Stimulated activated CD4-positive, alpha-beta T cell treated with anti-CD3 and anti-CD28 coated beads, Interleukin-2, amount 100 ng/mL, for 4 hours (primary cell): ENCODE results near the gene MGAT5B.
A peak's percentile ranks its signal among the peaks of the same experiment; 100 is the strongest.
"Not testable (repeated sequence)": the region's sequence is repeated elsewhere in the genome, so short reads cannot be mapped to it uniquely, and the experiment has no call there.

Experiments
- DNase-seq: peaks from one replicate; pipeline ENCODE4 v3.0.0-alpha.2; 2020; ENCODE audit warnings: low read depth

Gene MGAT5B

DNA sequence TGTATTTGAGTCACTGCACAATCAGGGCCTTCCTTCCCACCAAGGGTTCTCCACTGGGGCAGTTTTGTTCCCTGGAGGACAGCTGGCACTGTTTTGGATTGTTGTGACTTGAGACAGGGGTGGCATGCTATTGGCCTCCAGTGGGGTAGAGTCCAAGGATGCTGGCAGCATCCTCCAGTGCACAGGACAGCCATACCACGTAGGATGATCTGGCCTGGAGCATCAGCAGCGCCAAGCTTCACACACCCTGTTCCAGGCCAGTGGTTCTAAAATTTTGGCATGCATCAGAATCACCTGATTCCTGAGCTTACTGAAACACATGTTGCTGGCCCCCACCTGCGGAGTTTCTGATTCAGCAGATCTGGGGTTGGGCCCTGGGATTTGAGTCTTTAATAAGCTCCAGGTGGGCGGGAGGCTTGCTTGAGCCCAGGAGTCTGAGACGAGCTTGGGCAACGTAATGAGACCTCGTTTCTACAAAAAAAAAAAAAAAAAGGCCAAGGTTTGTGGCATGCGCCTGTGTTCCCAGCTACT is 83.2 kb downstream of the MGAT5B start:
- DNase-seq, result no peak

DNA sequence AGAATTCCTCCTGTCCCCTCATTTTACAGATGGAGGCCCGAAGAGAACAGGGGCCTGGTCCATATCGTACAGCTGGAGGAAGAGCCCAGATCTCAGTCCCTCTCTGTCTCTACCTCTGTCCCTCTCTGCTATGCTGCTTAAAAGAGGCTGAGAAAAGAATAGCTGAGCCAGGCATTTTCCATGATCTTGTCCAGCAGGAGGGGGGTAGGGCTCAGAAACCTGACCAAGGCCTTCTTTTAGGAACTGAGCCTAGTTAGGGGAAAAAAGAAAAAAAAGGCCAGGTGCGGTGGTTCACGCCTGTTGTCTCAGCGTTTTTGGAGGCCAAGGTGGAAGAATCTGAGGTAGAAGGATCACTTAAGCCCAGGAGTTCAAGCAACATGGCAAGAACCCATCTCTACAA is 84.2 kb downstream of the MGAT5B start:
- DNase-seq, result no peak

DNA sequence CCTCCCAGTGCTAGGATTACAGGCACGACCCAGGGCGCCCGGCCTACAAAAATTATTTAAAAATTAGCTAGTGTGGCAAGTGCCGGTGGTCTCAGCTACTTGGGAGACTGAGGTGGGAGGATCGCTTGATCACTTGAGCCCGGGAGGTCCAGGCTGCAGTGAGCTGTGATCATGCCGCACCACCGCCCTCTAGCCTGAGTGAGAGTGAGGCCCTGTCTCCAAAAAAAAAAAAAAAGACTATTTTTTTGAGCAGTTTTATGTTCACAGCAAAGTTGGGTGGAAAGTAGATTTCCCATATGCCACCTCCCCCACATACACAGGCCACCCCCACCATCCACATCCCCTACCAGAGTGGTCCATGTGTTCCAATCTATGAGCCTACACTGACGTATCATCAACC is 84.9 kb downstream of the MGAT5B start:
- DNase-seq, result no peak

DNA sequence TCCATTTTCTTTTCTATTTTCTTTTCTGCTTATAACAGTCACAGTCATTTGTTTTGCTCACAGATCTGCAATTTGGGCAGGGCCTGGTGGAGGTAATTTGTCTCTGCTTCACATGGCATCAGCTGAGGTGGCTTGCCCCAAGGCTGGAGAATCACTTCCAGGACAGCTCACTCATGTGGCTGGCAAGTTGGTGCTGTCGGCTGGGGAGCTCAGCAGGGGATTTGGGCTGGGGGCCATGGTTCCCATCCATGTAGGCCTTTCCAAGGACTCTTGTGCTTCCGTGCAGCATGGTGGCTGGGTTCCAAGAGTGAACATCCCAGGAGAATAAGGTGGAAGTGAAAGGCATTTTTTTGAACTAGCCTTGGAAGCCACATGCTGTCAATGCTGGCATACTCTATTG is 85.7 kb downstream of the MGAT5B start:
- DNase-seq, result no peak

DNA sequence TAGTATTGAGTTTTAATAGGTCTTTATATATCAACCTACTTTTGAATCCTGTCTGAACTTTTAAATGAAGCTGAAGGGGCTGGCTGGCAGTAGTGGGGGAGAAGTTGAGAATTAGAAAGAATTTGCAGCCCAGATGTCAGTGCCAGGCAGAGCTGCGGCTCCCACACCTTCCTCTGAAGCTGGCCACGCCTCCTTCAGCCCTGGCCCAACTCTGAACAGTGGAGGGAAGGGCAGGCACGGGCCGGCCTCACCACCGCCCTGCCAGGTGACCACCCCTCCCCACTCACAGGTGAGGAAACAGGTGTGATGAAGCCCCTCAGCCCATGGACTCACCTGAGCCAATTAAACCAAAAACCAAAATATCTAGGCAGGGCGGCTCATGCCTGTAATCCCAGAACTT is 87.0 kb downstream of the MGAT5B start:
- DNase-seq, result no peak

DNA sequence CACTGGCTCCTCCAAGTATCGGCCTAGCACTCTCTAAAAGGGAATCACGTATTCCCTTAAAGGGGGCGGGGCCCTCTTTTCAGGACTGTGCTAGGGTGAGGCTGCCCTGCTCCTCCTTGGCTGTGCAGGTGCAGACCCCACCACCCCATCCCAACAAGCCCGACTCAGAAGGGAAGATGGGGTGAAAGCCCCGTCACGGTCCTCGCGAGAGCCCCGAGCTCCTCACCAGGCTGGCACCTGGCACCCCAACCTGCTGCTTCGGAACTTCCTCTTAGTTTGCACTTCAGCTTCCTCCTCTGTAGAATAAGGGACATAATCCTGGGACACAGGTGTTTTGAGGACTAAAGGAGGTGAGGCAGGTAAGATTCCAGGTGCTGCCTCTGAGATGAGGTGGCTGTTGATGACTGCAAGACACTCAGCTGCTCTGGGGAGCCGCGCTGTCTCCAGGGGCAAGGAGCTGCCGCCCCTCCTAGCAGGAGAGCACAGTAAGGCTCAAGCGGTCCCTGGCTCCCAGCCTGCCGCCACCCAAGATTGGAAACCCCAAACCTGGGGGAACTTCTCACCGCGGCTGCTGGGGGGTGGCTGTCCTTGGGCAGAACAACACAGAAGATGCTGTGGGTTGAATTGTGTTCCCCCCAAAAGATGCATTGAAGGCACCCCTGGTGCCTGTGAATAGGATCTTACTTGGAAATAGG is 88.8 kb downstream of the MGAT5B start:
- DNase-seq, result no peak

DNA sequence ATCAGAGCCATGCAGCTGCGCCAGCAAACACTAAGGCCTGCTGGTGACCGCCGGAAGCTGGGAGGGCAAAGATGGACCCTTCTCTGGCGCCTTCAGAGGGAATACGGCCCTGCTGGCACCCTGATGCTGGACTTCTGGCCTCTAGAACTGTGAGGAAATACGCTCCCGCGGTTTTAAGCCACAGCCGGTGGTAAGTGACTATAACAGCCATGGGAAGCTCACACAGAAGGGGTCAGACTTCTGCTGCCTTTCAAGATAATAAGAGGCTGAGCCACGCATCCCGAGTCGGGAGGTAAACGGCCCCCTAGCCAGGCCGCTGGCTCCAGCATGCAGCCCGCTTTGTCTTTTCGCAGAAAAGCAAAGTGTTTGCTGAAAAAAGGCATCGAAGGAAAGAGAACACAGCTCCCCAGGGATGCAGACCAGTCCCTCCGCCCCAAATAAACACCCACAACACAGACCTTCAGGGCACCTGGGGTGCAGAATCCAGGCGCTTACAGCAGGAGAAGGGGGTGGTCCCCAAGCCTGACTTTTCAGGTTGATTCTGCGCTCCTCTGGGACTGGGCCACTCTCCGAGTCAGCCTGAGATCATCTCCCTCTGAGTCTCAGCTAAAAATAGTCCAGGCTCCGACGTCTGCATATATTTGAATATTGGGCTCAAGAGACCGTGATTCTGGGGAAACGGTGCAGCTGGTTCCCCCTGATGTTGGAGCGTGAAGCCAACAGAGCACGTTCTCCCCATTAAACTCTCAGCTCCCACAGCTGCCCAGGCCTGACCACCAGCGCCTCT is 89.7 kb downstream of the MGAT5B start:
- no peak for DNase-seq

DNA sequence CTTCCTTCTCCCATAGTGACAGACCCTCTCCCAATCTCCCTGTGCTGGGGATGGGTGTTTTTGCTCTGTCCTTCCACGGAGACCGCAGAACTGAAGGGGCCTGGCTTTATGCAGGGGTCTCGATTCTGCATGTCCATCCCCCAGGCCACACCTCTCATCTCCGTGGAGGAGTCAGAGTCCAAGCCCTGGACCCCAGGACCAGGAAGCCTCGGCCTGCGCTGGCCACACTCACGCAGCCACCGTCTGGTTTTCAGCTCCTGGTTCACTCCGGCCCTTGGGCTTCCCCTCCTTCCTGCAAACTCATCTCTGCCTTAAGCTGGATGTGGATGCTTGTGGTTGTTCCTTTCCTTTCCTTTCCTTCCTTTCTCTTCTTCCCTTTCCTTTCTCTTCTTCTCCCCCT is 90.8 kb downstream of the MGAT5B start:
- no peak for DNase-seq

DNA sequence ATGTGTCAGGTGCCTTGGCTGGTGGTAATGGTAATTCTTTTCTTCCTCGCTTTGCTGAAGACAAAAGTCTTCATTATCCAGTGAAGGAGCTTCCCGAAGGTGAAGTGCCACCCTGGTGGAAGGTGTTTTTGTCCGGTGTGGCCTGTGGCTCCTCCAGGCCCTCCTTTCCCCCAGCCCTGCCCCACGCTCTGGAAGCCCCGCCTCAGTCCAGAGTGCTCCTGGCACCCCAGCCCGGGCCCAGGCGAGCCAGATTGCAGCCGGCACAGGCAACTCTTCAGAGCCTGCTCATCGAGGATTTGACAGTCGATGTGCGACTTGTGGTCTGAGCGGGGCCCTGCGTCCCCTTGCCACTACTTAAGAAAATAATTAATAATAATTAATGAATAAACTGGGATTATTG is 93.7 kb downstream of the MGAT5B start:
- DNase-seq, result no peak

DNA sequence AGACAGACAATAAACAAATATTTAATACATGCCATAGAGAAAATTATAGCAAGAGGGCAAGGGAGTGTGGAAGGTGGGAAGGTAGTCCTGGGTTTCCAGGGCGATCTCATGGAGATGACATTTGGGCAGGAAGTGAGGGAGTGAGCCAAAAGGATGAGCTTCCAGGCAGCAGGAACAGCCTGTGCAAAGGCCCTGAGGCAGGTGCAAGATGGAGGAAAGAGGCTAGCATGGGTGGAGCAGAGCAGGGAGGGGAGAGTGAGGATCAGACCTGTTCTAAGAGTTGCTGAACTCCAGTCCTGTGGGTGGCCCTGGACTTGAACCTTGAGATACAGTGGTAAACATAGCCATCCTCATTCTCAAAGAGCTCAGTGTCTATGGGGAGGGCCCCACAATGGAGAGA is 94.7 kb downstream of the MGAT5B start:
- no peak for DNase-seq

DNA sequence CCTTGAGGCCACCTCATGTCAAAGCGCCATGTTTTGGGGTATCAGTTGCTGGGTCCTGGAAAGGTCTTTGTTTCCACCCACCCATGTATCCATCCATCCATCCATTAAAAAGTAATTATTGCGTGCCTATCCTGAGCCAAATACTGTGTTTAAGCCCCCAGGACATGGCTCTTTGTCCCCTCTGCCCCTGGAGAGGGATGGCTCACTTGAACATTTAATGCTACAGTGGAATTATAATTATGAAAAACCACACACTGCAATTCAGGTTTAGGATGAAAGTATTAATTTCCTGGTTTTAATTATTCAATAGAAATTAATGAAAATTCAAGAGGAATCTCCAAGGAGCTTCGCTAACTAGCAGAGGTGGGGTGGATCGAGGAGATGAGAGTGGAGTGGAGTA is 97.8 kb downstream of the MGAT5B start:
- no peak for DNase-seq

DNA sequence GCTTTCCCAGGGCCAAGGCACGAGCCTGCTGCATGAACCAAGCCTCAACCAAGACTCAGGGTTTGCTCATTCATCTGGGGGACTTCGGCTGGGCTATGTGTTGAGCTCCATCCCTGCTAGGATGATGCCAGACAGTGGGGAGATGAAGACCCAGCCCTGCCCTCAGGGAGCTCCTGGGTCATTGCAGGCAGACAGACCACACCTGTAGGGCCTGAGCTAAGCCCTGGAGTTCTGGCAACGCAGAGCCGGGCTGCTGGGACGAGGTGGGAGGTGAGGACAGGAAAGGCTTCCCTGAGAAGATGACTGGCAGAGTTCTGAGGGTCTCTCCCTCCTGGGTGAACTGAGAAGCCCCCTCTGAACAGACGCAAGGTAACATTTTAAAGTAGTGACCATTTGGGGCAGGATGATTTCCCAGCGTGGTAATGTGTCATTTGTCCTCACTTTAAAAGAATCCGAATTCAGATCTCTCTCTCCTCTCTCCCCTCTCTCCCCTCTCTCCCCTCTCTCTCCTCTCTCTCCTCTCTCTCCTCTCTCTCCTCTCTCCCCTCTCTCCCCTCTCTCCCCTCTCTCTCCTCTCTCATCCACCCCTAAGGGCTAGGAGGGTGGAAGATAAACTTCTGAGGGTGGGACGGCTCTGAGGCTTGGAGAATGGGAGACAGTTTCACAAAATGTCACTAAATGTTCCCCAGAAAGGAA is 98.4 kb downstream of the MGAT5B start:
- DNase-seq, result no peak

DNA sequence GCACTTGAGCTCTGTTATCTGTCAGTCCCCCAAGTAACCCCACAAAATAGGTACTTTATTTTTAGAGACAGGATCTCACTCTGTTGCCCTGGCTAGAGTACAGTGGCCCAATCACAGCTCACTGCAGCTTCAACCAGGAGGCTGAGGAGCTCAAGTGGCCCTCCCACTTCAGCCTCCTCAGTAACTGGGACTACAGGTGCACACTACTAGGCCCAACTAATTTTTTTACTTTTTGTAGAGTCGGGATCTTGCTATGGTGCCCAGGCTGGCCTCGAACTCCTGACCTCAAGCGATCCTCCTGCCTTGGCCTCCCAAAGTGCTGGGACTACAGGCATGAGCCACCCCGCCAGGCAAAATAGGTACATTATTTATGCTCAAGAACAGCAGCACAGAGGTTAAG is 99.6 kb downstream of the MGAT5B start:
- no peak for DNase-seq

DNA sequence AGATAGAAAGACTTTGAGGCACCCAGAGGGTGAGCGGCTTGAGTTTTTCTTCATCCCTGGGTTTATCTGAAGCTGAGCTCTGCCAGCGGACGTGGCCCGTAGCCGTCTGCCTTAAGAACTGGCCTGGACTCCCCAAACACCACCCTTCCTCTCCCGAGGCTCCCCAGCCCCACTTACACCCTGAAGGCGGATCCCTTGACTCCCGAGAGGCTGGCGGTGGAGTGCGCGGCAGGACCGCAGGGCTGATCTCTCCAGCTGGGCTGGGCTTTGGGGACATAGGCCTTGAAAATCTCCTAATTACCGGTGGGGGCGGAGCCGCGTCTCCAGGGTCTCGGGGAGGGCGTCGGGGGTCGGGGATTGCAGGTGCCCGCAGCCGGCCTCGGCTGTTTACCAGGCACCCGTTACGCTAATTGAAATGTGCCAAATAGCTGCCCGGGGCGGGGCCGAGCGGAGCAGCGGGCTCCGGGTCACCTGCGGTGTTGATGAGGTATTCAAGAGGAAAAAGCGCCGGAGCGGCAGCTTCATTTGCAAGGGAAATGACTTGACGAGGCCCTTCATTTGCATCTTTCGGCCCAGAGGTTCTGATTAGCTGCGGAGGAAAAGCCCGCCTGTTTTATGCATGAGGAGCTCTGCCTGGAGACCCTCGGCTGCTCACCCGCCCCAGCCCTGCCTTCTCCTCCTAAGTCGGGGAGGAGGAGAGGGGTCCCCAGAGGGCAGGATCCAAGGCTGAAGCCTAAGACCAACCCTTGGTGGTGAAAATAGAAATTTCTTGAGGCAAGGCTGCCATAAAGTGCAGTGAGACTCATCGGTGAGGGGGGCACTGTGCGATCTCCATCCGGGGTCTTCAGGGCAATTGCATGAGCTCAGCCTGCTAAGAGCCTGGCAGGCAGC is 100.7 kb downstream of the MGAT5B start:
- DNase-seq, result peak; percentile 3

DNA sequence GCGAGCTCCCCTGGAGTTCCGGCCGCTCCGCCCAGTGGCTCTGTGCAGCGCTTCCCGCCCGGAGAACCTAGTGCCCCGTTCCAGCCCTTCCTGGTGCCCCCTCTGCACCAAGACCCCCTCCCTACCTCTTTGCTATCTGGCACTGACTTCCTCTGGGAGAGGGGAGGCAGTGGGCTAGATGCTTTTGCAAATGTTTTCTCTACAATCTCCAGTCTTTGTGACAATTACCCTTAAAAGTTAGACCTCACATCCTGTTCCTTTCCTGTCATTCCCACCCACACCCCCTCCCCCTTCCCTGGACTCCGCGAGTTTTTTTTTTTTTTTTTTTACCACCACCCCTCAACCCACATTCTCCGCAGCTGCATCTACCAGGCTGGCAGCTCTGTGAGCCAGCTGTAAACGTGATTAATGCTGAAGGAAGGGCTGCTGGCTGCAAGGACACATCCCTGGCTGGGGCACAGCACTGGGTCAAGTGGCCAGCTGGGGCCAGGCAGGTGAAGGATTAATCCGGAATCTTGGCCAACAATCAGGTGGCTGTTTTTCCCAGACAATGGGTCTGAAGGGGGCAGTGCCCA is 101.5 kb downstream of the MGAT5B start:
- no peak for DNase-seq

DNA sequence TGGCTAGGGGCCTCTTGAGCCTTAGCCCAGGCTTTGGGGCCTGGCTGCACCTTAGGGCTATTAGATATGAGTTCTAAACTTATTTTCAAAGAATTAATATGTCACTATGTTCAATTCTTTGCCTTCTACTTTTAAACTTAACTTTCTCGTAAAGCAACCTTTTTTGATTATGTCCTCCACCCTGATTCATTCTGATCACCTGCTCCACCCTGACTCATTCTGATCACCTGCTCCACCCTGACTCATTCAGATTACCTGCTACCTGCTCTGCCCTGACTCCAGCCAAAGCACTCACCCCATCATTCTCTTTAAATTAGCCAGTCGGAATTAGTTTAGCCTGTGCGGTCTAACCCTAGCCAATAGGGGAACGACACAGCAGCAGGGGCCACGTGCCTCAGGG is 102.0 kb downstream of the MGAT5B start:
- DNase-seq, result not testable (repeated sequence)

DNA sequence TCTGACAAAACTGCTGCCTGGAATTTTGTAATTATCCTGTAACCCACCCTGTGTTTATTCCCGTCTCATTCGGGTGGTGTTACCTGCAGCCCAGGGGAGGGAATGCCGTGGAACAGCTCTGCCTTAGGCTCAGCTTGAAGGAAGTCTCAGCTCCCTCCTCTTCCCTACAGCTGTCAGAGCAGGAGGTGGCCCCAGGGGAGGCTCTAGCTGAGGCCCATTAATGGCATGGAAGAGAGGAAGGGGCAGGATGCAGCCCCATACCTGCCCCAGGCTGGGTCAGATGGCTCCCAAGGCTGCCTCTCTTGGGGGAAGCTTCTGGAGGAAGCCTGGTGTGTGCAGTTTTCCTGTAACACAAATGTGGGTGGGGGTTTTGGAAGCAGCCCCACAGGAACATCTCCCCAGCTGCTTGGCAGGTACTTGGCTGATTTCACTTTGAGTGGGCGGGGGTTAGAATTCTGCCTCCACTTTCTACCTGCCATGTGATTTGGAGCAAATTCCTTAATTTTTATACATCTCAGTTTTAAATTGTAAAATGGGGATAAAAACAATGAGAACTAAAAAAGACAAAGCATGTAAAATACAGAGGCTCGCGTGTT is 103.9 kb downstream of the MGAT5B start:
- no peak for DNase-seq

DNA sequence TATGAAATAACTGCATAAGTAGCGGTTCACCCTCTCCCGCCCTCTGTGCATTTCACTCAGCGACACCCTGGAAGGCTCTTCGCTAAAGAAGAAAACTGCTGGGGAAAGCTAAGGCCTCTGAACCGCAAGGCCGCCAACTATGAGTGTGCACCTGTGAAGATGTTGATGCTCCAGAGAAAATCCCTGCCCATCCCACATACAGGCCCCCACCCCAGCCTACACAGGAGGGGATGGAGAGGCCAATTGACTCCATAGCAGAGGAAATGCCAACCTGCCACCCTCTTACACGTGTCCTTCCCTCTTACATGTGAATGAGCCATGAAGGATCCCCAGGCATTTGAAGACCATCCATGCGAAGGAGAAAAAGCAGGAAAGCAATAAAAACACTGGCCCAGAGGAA is 104.8 kb downstream of the MGAT5B start:
- no peak for DNase-seq

DNA sequence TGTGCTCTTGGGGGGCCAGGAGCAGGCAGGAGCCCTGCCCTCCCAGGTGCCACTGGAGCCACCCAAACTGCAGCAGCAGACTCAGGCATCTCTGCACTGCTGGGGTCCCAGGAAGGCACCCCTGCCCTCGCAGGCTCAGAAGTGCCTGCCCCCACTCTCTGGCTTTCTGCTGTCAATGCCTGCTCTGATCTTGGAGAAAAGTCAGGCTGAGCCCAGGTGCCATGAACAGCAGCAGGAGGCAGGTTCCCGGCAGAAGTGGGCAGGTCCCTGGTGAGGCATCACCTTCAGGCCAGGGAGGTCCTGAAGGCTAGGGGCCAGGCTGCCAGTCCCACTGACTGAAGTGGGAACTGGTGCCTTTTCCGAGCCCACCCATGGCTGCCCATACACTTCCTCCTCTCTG is 106.5 kb downstream of the MGAT5B start:
- DNase-seq, result no peak

DNA sequence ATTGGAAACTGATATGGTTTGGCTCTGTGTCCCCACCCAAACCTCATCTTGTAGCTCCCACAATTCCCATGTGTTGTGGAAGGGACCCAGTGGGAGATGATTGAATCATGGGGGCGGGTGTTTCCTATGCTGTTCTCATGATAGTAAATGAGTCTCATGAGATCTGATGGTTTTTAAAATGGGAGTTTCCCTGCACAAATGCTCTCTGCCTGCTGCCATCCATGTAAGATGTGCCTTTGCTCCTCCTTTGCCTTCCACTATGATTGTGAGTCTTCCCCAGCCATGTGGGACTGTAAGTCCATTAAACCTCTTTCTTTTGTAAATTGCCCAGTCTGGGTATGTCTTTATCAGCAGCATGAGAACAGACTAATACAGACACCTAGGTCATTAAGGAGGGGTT is 109.8 kb downstream of the MGAT5B start:
- not testable (repeated sequence) for DNase-seq
